Pancreas (tissue), 10 donors: ENCODE data around the gene RABGGTA. TPM values are rescaled to one million over a fixed set of nuclear protein-coding genes. Genes with fewer than 3 reads are reported as not detected.
A peak's percentile ranks its signal among the peaks of the same experiment; 100 is the strongest.

Experiments used
- ATAC-seq, 4 donors: fragments of 200-7000 bp; cut with Tn5 transposase; one replicate each; pipeline versions ENCODE4 v1.8.0 to v1.9.1; 2020; ENCODE audit warnings: mild to moderate bottlenecking in 4 of 4, moderate library complexity in 4 of 4
- DNase-seq, 6 donors: peaks; one replicate each; pipeline ENCODE4 v3.0.0-alpha.2; 2020
- FAIRE-seq: peaks from 2 replicates; lab custom pipeline; 2012; peaks lifted over from hg19 to GRCh38; lab: Jason Lieb, UNC
- H3K27ac ChIP-seq, 4 donors: fragments of 200-600 bp; sonication (generic); 1 replicate in 3 of 4; 2 replicates in 1 of 4; pipeline versions ENCODE4 v1.5.0 to v1.8.0; 2020
- H3K27me3 ChIP-seq, 4 donors: fragments of 200-600 bp; one replicate each; pipeline ENCODE4 v1.8.0; 2021
- H3K36me3 ChIP-seq, 3 donors: fragments of 200-600 bp; sonication (generic) in 1 of 3; one replicate each; pipeline versions ENCODE4 v1.5.0 to v1.8.0; 2020 to 2021
- H3K4me1 ChIP-seq, 3 donors: fragments of 200-600 bp; one replicate each; pipeline ENCODE4 v1.8.0; 2021
- H3K4me3 ChIP-seq, 4 donors: fragments of 200-600 bp; sonication (generic) in 2 of 4; one replicate each; pipeline versions ENCODE4 v1.5.0 to v1.8.0; 2020 to 2021
- H3K9me3 ChIP-seq, 4 donors: fragments of 200-600 bp; one replicate each; pipeline ENCODE4 v1.8.0; 2021
- WGBS, 2 donors: extraction: QIAGEN DNeasy Blood & Tissue Kit; methylation state at CpG; one replicate each; pipeline ENCODE4 v1.1.7; 2013; 5-methylcytosine and 5-hydroxymethylcytosine counted together
- intact Hi-C, 3 donors: fragments of 100-400 bp; cut with DNase I; formaldehyde crosslinking; loops; one replicate each; pipeline versions ENCODE4 v1.11.1 to v1.14.2; 2022
- polyA plus RNA-seq, 2 donors: library from polyadenylated mRNA; stranded (reverse); fragments of 200-250 nt; gene quantifications; one replicate each; pipeline ENCODE4 v1.2.3, GENCODE V29; 2013
- total RNA-seq, 6 donors: library from RNA; stranded (reverse); fragmentation: NEBNext Ultra II Directional in 4 of 6; extraction: Animal tissue kit (Norgen Biotek cat#: 25700) in 4 of 6; gene quantifications; one replicate each; pipeline versions ENCODE4 v1.2.1 to v1.2.4, GENCODE V29; 2021 to 2023
- TF ChIP-seq, protein P1 (sequence below), 4 donors: fragments of 200-600 bp; sonication (generic) in 3 of 4; IDR thresholded peaks; one replicate each; pipeline versions ENCODE4 v1.5.0 to v1.8.0; 2021; ENCODE audit warnings: antibody characterized with exemption in 4 of 4
- donor health status: healthy with polysubstance abuse.
- donor health status: DM: no; HTN: no; CAD: no; lungs with moderate emphysema.
- donor health status: DM: no; HTN: no; CAD: no.
- donor health status: control.
- donor health status: control.
- donor health status: Bipolar disorder and iron deficiency.
- donor health status: DM: yes; HTN: yes; CAD: no.
- donor health status: DM: no; HTN: no; CAD: no.
- donor health status: DM: no; HTN: no; CAD: no.
- donor health status: DM: yes; HTN: yes; CAD: no.

The RABGGTA gene
- total and polyA plus RNA-seq, 8 donors = 15.4 to 51.5 (median 19.9) TPM

GRCh38 chr14:24266344-24267244, 4.8 kb downstream of the RABGGTA start:
- 90 to 91% methylated on average over 18 of the region's 18 CpGs for WGBS, 2 donors
- H3K27me3 ChIP-seq = no peaks in the 10 kb centered on the region
- peak in 2 of 6 donors; percentile 17 to 56 for DNase-seq
- no peaks in the 10 kb centered on the region for H3K9me3 ChIP-seq
- TF ChIP-seq, protein P1, sequence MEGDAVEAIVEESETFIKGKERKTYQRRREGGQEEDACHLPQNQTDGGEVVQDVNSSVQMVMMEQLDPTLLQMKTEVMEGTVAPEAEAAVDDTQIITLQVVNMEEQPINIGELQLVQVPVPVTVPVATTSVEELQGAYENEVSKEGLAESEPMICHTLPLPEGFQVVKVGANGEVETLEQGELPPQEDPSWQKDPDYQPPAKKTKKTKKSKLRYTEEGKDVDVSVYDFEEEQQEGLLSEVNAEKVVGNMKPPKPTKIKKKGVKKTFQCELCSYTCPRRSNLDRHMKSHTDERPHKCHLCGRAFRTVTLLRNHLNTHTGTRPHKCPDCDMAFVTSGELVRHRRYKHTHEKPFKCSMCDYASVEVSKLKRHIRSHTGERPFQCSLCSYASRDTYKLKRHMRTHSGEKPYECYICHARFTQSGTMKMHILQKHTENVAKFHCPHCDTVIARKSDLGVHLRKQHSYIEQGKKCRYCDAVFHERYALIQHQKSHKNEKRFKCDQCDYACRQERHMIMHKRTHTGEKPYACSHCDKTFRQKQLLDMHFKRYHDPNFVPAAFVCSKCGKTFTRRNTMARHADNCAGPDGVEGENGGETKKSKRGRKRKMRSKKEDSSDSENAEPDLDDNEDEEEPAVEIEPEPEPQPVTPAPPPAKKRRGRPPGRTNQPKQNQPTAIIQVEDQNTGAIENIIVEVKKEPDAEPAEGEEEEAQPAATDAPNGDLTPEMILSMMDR (IDR thresholded peaks at IDR 0.05) = no peak
- no peaks in the 10 kb centered on the region for H3K4me1 ChIP-seq
- no peak for FAIRE-seq
- H3K27ac ChIP-seq = no peak overlapping the region
- H3K36me3 ChIP-seq = peaks cover 0 to 18% (median 0%) of the 10 kb centered on the region in 3 donors
- H3K4me3 ChIP-seq = no peak overlapping the region
- ATAC-seq = no peak
- intact Hi-C loops = no loop called here

GRCh38 chr14:24264298-24264697, 7.1 kb downstream of the RABGGTA start:
- Histone ChIP-seq H3K4me1 (no peaks in the 10 kb centered on the region), H3K9me3 (no peaks in the 10 kb centered on the region), H3K36me3 (peaks cover 0 to 18% (median 0%) of the 10 kb centered on the region in 3 donors), H3K4me3 (no peak overlapping the region), H3K27me3 (no peaks in the 10 kb centered on the region), H3K27ac (no peak overlapping the region)
- DNase-seq (peak in 1 of 6 donors; percentile 51), FAIRE-seq (no peak), ATAC-seq (peak in 1 of 4 donors; percentile 14)
- intact Hi-C loops = no loop called here
- WGBS, 2 donors = 76 to 79% methylated on average over 6 of the region's 6 CpGs
- TF ChIP-seq, protein P1 (IDR thresholded peaks at IDR 0.05) = no peak

- no peak overlapping the region for H3K27ac ChIP-seq
- no peak overlapping the region for H3K4me3 ChIP-seq
- intact Hi-C loops = no loop called here
- FAIRE-seq (no peak), ATAC-seq (no peak), DNase-seq (no peak)
- WGBS, 2 donors = 64 to 77% methylated on average over 6 of the region's 6 CpGs
- no peaks in the 10 kb centered on the region for H3K9me3 ChIP-seq
- no peaks in the 10 kb centered on the region for H3K4me1 ChIP-seq
- H3K27me3 ChIP-seq = no peaks in the 10 kb centered on the region
- TF ChIP-seq, protein P1 (IDR thresholded peaks at IDR 0.05) = no peak
- peaks cover 0 to 18% (median 0%) of the 10 kb centered on the region in 3 donors for H3K36me3 ChIP-seq
Measured at GRCh38 chr14:24263848-24264247, 7.5 kb downstream of the RABGGTA start.

GRCh38 chr14:24262821-24263733, 8.3 kb downstream of the RABGGTA start, which contains the start of gene TGM1:
TGM1 (minus strand) TSS chr14:24263177; CDS start chr14:24262352, 825 bp downstream.
- WGBS, 2 donors = 53 to 68% methylated on average over 13 to 14 of the region's 14 CpGs
- intact Hi-C loops = no loop called here
- Histone ChIP-seq H3K36me3 (peaks cover 0 to 18% (median 0%) of the 10 kb centered on the region in 3 donors), H3K4me3 (no peak within 1 kb of the TSS), H3K4me1 (no peaks in the 10 kb centered on the region), H3K27ac (no peak within 1 kb of the TSS), H3K9me3 (no peaks in the 10 kb centered on the region), H3K27me3 (no peaks in the 10 kb centered on the region)
- peak in 1 of 6 donors; percentile 48 for DNase-seq
- TF ChIP-seq, protein P1 (IDR thresholded peaks at IDR 0.05) = no peak
- ATAC-seq = no peak
- no peak for FAIRE-seq
